ENCODE measurements around the gene PRXL2C. TPM values are rescaled to one million over a fixed set of nuclear protein-coding genes. Genes with fewer than 3 reads are reported as not detected.

Gene PRXL2C
- total and polyA plus RNA-seq, 10 of the 15 experiments (the other 5 are each of a cell fraction or from before 2014, with no cell fraction given): 4.0 to 16.0 (median 7.4) TPM

DNA sequence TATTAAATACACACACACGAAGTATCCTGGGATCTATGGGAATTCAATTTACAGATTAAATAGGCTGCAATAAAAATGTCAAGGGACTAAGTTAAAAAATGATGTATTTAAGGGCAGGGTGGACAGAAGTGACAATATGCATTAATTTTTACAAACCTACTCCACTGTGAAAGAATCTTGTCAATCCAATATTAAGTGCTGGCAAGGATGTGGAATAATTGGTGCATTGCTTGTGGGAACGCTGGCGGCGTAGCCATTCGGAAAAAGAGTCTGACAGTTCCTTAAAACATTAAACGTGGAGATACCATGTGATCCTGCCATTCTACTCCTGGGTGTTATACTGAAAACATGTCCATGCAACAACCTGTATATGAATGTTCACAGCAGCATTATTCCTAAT lies 39.7 kb downstream of the PRXL2C start:
- POLR2A ChIA-PET: no interaction called here
- no peak overlapping the region for H3K4me3 ChIP-seq
- RAD21 ChIA-PET (ENCODE audit: unreplicated experiment): no interaction called here
- ATAC-seq (no peak), DNase-seq (ENCODE audit: low read depth, low spot score) (no peak), FAIRE-seq (no peak)
- CTCF ChIA-PET: no interaction called here
- no peaks in the 10 kb centered on the region for H3K36me3 ChIP-seq (ENCODE audit: control insufficient read depth in 2 of 2, insufficient read depth in 2 of 2, low read length in 1 of 2)
- no TSS peak for BruUV-seq (replicated peaks)
- SMC1A ChIA-PET (ENCODE audit: uncharacterized antibody, unreplicated experiment): no interaction called here
- peaks cover 2 to 16% of the 10 kb centered on the region in 2 experiments; a peak in 3 of 4 replicates for H3K27me3 ChIP-seq (replicated peaks in 1 of 2; ENCODE audit: control insufficient read depth in 2 of 2, insufficient read depth in 2 of 2, low read length in 1 of 2)
- 39% methylated on average over 6 of the region's 6 CpGs for WGBS (ENCODE audit: insufficient coverage, insufficient replicate concordance, low lambda C conversion rate, missing lambda C conversion rate)
- H3K27ac ChIP-seq (ENCODE audit: control insufficient read depth, insufficient read depth): no peak overlapping the region
- intact Hi-C loops (cut with micrococcal nuclease; ENCODE audit: unreplicated experiment): no loop called here
- H3K9me3 ChIP-seq (replicated peaks; ENCODE audit: control insufficient read depth, insufficient read depth, low read length): no peaks in the 10 kb centered on the region; the same call in 2 of the 3 replicates
- no peak overlapping the region for H2AFZ ChIP-seq (ENCODE audit: control insufficient read depth, low read depth, low read length)
- no peaks in the 10 kb centered on the region for H3K4me1 ChIP-seq (ENCODE audit: control insufficient read depth, insufficient read depth, low read length)
- H3K79me2 ChIP-seq (ENCODE audit: control insufficient read depth, insufficient read depth, low read length): no peaks in the 10 kb centered on the region
- H3K4me2 ChIP-seq (ENCODE audit: control insufficient read depth, insufficient read depth): no peak overlapping the region
- TF ChIP-seq SMAD5 (IDR thresholded peaks at IDR 0.05; ENCODE audit: low read depth): no peak
- TF ChIP-seq MTA2 (IDR thresholded peaks at IDR 0.05; ENCODE audit: low read depth): no peak
- TF ChIP-seq ZNF207 (IDR thresholded peaks at IDR 0.05; ENCODE audit: borderline replicate concordance): no peak
- TF ChIP-seq, protein P1, sequence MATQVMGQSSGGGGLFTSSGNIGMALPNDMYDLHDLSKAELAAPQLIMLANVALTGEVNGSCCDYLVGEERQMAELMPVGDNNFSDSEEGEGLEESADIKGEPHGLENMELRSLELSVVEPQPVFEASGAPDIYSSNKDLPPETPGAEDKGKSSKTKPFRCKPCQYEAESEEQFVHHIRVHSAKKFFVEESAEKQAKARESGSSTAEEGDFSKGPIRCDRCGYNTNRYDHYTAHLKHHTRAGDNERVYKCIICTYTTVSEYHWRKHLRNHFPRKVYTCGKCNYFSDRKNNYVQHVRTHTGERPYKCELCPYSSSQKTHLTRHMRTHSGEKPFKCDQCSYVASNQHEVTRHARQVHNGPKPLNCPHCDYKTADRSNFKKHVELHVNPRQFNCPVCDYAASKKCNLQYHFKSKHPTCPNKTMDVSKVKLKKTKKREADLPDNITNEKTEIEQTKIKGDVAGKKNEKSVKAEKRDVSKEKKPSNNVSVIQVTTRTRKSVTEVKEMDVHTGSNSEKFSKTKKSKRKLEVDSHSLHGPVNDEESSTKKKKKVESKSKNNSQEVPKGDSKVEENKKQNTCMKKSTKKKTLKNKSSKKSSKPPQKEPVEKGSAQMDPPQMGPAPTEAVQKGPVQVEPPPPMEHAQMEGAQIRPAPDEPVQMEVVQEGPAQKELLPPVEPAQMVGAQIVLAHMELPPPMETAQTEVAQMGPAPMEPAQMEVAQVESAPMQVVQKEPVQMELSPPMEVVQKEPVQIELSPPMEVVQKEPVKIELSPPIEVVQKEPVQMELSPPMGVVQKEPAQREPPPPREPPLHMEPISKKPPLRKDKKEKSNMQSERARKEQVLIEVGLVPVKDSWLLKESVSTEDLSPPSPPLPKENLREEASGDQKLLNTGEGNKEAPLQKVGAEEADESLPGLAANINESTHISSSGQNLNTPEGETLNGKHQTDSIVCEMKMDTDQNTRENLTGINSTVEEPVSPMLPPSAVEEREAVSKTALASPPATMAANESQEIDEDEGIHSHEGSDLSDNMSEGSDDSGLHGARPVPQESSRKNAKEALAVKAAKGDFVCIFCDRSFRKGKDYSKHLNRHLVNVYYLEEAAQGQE (IDR thresholded peaks at IDR 0.05; ENCODE audit: low read depth, low read length): no peak
- no peak for TF ChIP-seq SPI1 (IDR thresholded peaks at IDR 0.05; ENCODE audit: borderline replicate concordance, insufficient read depth, low read depth, low read length)
- no peak for TF ChIP-seq CHD1 (IDR thresholded peaks at IDR 0.05; ENCODE audit: low read depth, low read length)
- TF ChIP-seq NRF1 (conservative IDR thresholded peaks at IDR 0.05; ENCODE audit: low read depth, low read length): no peak
- TF ChIP-seq ESRRA (IDR thresholded peaks at IDR 0.05; ENCODE audit: low read length): no peak
- no peak for TF ChIP-seq SRF (IDR thresholded peaks at IDR 0.05; ENCODE audit: low read depth in 2 of 2, low read length in 2 of 2)
- TF ChIP-seq SUPT20H (IDR thresholded peaks at IDR 0.05; ENCODE audit: borderline replicate concordance, control insufficient read depth, low read depth, low read length): no peak
- TF ChIP-seq PAX8 (IDR thresholded peaks at IDR 0.05): no peak
- no peak for TF ChIP-seq CREM (IDR thresholded peaks at IDR 0.05; ENCODE audit: low read depth)
- TF ChIP-seq SMAD1 (IDR thresholded peaks at IDR 0.05; ENCODE audit: low read depth, partially characterized antibody): no peak
- TF ChIP-seq CHD4 (IDR thresholded peaks at IDR 0.05): no peak
- TF ChIP-seq MTA3 (IDR thresholded peaks at IDR 0.05; ENCODE audit: borderline replicate concordance, low read length): no peak
- TF ChIP-seq RBBP5 (conservative IDR thresholded peaks at IDR 0.05): no peak
- no peak for TF ChIP-seq RCOR1 (conservative IDR thresholded peaks at IDR 0.05; ENCODE audit: low read depth, low read length)
- no peak for TF ChIP-seq NFXL1 (IDR thresholded peaks at IDR 0.05; ENCODE audit: borderline replicate concordance)
- no peak for TF ChIP-seq NFYB (IDR thresholded peaks at IDR 0.05; ENCODE audit: insufficient read depth, low read depth, low read length)
- TF ChIP-seq ETV6 (conservative IDR thresholded peaks at IDR 0.05 in 1 of 2, IDR thresholded peaks at IDR 0.05 in 1 of 2; ENCODE audit: borderline replicate concordance in 1 of 2, low read depth in 1 of 2): no peak
- no peaks in the 10 kb centered on the region for H4K20me1 ChIP-seq (ENCODE audit: control insufficient read depth, insufficient read depth)
- in situ Hi-C loops (cut with MboI): no loop called here
- H3K9ac ChIP-seq (ENCODE audit: control insufficient read depth, insufficient read depth, low read length): no peak overlapping the region
